Kidney (tissue), 14 donors: ENCODE measurements around the gene CFAP74. TPM values are rescaled to one million over a fixed set of nuclear protein-coding genes. Genes with fewer than 3 reads are reported as not detected.

ENCODE experiments used
- DNase-seq, 5 donors: peaks; one replicate each; pipeline ENCODE4 v3.0.0-alpha.2; 2013 to 2020
- FAIRE-seq: peaks from 2 replicates; lab custom pipeline; 2012; peaks lifted over from hg19 to GRCh38; lab: Jason Lieb, UNC
- H3K27ac ChIP-seq, 2 donors: one replicate each; pipeline ENCODE4 v1.7.0; 2013; ENCODE audit warnings: low read depth in 2 of 2, low read length in 2 of 2, inconsistent platforms in 1 of 2
- H3K27me3 ChIP-seq: one replicate; pipeline ENCODE4 v1.7.1; 2013; ENCODE audit warnings: low read length, inconsistent platforms; ENCODE audit not compliant: control insufficient read depth, insufficient read depth
- H3K36me3 ChIP-seq, 3 donors: one replicate each; pipeline versions ENCODE4 v1.7.0 to v1.7.1; 2013; ENCODE audit warnings: low read length in 3 of 3, control low read depth in 1 of 3, inconsistent platforms in 1 of 3; ENCODE audit not compliant: insufficient read depth in 3 of 3, control insufficient read depth in 2 of 3
- H3K4me1 ChIP-seq, 3 donors: one replicate each; pipeline versions ENCODE4 v1.7.0 to v1.7.1; 2013; ENCODE audit warnings: low read length in 3 of 3, inconsistent platforms in 1 of 3, low read depth in 1 of 3; ENCODE audit not compliant: control insufficient read depth in 2 of 3, insufficient read depth in 2 of 3
- H3K4me3 ChIP-seq, 3 donors: one replicate each; pipeline versions ENCODE4 v1.7.0 to v1.8.1; 2013; ENCODE audit warnings: low read length in 3 of 3, control low read depth in 1 of 3, inconsistent platforms in 1 of 3
- H3K9ac ChIP-seq, 3 donors: one replicate each; pipeline versions ENCODE4 v1.7.0 to v1.7.1; 2013; ENCODE audit warnings: low read length in 3 of 3, control low read depth in 1 of 3, inconsistent platforms in 1 of 3
- H3K9me3 ChIP-seq, 3 donors: one replicate each; pipeline versions ENCODE4 v1.7.0 to v1.7.1; 2013; ENCODE audit warnings: low read length in 3 of 3, control low read depth in 1 of 3, inconsistent platforms in 1 of 3; ENCODE audit not compliant: control insufficient read depth in 2 of 3, insufficient read depth in 1 of 3
- CTCF ChIP-seq: IDR thresholded peaks from 3 replicates; pipeline ENCODE4 v1.5.1; 2012; ENCODE audit warnings: mild to moderate bottlenecking, moderate library complexity, borderline replicate concordance; ENCODE audit not compliant: insufficient read depth; ENCODE audit errors: extremely low read depth
- intact Hi-C: fragments of 100-400 bp; cut with DNase I; formaldehyde crosslinking; loops from one replicate; pipeline ENCODE4 v1.11.1; 2022
- polyA plus RNA-seq: library from polyadenylated mRNA; stranded (reverse); fragments of 350-450 nt; fragmentation: Illumina TruSeq; extraction: RNeasy Lipid Tissue Mini Kit (QIAGEN cat#74804); gene quantifications from one replicate; pipeline ENCODE4 v1.2.3, GENCODE V29; 2014; ENCODE audit warnings: low read depth, low replicate concordance; ENCODE audit not compliant: insufficient read depth
- total RNA-seq: library from RNA; stranded (reverse); fragmentation: NEBNext Ultra II Directional; extraction: Animal tissue kit (Norgen Biotek cat#: 25700); gene quantifications from one replicate; pipeline ENCODE4 v1.2.1, GENCODE V29; 2021
- donor health status: control.
- donor health status: control.
- donor health status: control.
- donor health status: control.
- donor health status: control.
- donor health status: DM: yes; HTN: yes; CAD: no.
- donor health status: Normal renal cell carcinoma (clear cell type).

The CFAP74 gene
- total and polyA plus RNA-seq, 2 donors from 2014 or later: not detected

DNA sequence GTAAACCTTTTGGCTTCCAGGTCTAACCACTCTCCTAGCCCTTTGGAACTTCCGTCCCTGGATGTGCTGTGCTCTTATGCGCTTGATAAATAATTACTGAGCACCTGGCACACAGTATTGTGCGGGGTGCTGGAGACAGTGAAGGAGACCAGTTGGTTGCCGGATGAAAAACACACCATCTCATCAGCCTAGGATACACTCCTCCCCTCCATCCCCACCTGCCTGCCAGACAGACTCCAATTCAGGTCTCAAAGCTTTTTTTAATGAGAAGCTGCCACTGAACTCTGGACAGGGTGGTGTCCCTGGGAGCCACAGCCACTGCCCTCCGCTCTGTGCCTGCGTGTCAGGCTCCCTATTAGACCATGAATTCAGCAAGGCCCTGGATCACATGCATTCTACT lies 121.9 kb downstream of the CFAP74 start:
- Histone ChIP-seq H3K27me3 (no peaks in the 10 kb centered on the region), H3K9ac (no peak overlapping the region), H3K36me3 (no peaks in the 10 kb centered on the region), H3K4me1 (peaks cover 0 to 27% (median 22%) of the 10 kb centered on the region in 3 donors), H3K27ac (no peak overlapping the region), H3K9me3 (no peaks in the 10 kb centered on the region), H3K4me3 (peak overlapping the region in 1 of 3 donors; percentile 3)
- FAIRE-seq: no peak
- TF ChIP-seq CTCF: no peak
- peak in 1 of 5 donors; percentile 14 for DNase-seq
- intact Hi-C loops: no loop called here

DNA sequence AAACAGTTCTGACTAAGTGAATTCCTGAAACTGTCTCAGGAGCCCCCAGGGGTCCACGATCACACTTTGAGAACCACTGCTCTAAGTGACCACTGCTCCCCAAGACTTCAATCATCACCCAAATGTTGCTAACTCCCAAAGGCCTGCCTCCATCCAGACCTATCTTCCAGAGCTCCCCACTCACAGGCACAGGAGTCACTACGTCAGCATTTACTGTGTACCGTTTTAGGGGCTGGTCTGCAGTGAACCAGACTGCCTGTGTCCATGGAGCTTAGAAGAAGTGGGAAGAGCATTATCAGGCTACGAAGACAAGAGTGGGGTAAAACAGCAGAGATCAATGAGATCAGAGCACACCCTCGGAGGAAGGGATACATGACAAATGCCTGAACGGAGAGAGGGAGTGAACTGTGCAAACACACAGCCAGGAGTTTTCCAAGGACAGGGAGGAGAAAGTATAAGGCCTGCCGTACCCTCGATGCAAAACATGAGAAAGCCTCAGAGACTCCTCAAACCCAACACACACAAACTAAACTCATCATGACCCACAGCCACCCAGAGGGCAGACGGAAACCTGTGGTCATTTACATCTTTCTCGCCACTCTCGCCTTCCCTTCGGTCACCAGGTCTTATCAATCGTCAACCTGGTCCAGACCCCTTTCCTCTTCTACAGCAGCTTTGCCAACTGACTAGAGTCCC lies 122.8 kb downstream of the CFAP74 start:
- H3K36me3 ChIP-seq: peaks cover 0 to 8% (median 7%) of the 10 kb centered on the region in 3 donors
- no peak overlapping the region for H3K27ac ChIP-seq
- intact Hi-C loops: no loop called here
- FAIRE-seq (no peak), DNase-seq (peak in 1 of 5 donors; percentile 1)
- H3K27me3 ChIP-seq: no peaks in the 10 kb centered on the region
- peak overlapping the region in 1 of 3 donors; percentile 1 for H3K4me3 ChIP-seq
- no peak for TF ChIP-seq CTCF
- no peak overlapping the region for H3K9ac ChIP-seq
- peaks cover 0 to 32% (median 26%) of the 10 kb centered on the region in 3 donors for H3K4me1 ChIP-seq
- H3K9me3 ChIP-seq: no peaks in the 10 kb centered on the region

- Histone ChIP-seq H3K27ac (no peak overlapping the region), H3K4me1 (peaks cover 0 to 33% (median 26%) of the 10 kb centered on the region in 3 donors), H3K9me3 (no peaks in the 10 kb centered on the region), H3K27me3 (no peaks in the 10 kb centered on the region), H3K36me3 (peaks cover 0 to 8% (median 7%) of the 10 kb centered on the region in 3 donors), H3K4me3 (no peak overlapping the region), H3K9ac (no peak overlapping the region)
- intact Hi-C loops: no loop called here
- TF ChIP-seq CTCF: no peak
- DNase-seq (peak in 1 of 5 donors; percentile 7), FAIRE-seq (no peak)
Observed at GRCh38 chr1:1879942-1880341, 123.6 kb downstream of the CFAP74 start.
